C4-2B (cell line): Measurements from ENCODE around the gene SCYGR1.
A peak's percentile ranks its signal among the peaks of the same experiment; 100 is the strongest.

Experiments
- H3K27ac ChIP-seq: fragments of 450-650 bp; 2 replicates; pipeline ENCODE4 v1.5.1; 2017
- ZFX ChIP-seq: fragments of 450-650 bp; IDR thresholded peaks from 2 replicates; pipeline ENCODE4 v1.6.1; 2017
- TF ChIP-seq, protein P1 (sequence below): fragments of 450-650 bp; conservative IDR thresholded peaks from 2 replicates; pipeline ENCODE4 v1.5.1; 2017; ENCODE audit warnings: mild to moderate bottlenecking

SCYGR1 gene

DNA sequence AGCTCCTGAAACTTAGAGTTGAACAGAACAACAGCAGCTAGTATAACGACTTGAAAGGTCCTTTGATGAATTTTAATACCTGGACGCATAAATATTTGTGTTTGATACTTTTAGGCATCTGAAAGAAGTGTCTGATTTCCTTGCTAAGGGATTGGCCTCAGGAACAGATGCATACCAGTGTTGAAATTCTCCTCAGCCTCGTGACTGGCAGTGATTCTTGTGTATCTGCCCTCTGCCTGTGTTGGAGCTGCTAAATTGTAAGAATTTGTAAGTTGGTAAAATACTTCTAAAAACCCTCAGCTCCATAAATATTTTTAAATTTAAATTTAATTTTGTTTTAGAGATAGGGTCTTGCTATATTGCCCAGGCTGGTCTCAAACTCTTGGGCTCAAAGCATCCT lies 22.4 kb upstream of the SCYGR1 start:
- no peak for TF ChIP-seq ZFX
- TF ChIP-seq, protein P1, sequence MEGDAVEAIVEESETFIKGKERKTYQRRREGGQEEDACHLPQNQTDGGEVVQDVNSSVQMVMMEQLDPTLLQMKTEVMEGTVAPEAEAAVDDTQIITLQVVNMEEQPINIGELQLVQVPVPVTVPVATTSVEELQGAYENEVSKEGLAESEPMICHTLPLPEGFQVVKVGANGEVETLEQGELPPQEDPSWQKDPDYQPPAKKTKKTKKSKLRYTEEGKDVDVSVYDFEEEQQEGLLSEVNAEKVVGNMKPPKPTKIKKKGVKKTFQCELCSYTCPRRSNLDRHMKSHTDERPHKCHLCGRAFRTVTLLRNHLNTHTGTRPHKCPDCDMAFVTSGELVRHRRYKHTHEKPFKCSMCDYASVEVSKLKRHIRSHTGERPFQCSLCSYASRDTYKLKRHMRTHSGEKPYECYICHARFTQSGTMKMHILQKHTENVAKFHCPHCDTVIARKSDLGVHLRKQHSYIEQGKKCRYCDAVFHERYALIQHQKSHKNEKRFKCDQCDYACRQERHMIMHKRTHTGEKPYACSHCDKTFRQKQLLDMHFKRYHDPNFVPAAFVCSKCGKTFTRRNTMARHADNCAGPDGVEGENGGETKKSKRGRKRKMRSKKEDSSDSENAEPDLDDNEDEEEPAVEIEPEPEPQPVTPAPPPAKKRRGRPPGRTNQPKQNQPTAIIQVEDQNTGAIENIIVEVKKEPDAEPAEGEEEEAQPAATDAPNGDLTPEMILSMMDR, result no peak
- no peak overlapping the region for H3K27ac ChIP-seq

DNA sequence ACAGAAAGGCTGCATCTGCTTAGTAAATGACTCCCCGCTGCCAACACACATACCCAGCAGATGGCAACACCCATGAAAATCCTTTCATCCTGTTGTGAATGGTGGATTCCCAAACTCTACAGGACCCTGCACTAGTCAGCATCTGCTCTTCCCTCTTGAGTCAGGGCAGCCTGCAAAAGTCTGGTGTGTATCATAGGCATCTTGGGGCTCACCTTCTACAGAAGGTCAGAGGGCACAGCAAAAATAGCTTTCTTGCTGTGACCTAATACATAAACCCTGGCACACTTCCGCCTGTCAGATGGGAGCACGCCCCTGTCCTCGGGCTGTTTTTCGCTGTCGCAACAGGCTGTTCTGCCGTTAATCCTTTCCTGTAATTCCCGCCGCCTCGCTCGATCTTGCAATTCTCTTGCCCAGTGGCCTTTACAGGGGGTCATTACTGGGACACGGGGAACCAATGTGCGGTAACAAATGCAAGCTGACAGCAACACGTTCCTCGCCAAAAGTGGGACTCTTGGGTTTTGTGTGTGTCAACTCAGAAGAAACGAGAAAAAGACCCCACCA lies 19.9 kb upstream of the SCYGR1 start:
- TF ChIP-seq, protein P1, result no peak
- TF ChIP-seq ZFX, result no peak
- H3K27ac ChIP-seq, result no peak overlapping the region

DNA sequence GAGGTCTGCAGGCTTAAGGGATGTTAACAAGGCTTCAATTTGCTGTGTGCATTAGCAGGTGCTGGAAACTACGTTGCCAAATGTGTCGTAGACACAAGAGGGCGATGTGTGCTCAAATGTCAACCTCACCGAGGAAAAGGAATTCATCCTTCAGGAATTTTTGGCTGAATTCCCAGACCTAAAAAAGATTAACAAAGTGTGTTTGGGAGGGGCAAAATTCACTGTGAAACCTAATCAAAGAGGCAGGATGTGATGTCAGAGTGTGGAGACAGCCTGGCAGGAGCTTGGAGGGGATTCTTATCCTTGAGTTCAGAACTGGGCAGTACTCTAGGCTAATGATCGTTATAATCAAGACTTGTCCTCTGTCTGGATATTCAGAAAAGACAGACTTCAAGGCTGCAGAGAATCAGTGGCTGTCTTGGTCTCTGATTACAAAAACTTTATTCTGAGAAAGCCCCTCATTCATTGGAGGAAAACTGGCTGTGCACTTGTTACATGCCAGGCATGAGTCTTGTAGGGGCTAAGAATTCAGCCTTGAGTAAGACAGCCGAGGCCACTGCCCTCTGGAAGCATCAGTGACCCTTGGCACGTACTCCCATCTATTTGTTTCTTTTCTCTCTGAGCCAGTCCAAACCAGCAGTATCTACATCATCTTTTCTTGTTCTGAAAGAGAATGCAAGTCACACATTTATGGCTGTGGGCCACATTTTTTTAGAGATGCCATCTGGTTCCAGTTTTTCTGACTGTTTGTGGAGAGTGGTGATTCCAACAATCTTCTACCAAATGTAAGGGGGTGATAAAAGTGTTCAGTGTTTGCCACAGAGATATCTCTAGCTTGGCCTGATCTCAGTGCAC lies 18.7 kb upstream of the SCYGR1 start:
- TF ChIP-seq, protein P1, result peak; percentile 82
- no peak for TF ChIP-seq ZFX
- H3K27ac ChIP-seq, result no peak overlapping the region; the same call in 1 of the 2 replicates

DNA sequence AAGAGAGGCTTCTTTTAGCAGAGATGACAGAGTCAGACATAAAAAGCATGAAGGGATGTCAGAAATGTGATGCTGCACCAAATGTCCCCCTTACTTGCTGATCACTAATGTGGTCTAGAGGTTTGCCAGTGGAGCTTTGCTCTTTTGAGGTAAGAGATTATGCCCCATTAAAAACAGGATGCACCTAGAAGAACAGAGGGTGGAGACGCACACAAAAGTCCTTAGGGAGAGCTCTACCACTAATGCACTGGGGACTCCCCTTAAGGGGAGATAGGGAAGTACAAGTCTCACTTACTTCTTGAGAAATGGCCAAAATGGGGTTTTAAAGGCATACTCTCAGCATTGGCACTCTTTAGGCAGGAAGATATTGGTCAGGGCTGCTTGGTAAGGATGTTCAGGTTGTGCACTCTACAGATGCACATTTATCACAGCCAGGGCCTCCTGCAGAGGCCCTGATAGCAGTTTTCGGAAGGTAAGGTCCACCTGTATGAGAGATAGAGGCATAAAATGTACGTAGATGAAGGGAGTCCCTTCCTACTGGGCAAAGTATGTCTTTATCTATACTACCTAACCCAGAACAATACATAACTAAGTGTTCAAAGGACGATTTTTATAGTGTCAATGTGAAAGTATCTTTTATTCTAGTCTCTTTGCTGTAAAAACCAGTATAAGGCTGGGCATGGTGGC lies 17.0 kb upstream of the SCYGR1 start:
- TF ChIP-seq ZFX, result no peak
- TF ChIP-seq, protein P1, result no peak
- no peak overlapping the region for H3K27ac ChIP-seq

DNA sequence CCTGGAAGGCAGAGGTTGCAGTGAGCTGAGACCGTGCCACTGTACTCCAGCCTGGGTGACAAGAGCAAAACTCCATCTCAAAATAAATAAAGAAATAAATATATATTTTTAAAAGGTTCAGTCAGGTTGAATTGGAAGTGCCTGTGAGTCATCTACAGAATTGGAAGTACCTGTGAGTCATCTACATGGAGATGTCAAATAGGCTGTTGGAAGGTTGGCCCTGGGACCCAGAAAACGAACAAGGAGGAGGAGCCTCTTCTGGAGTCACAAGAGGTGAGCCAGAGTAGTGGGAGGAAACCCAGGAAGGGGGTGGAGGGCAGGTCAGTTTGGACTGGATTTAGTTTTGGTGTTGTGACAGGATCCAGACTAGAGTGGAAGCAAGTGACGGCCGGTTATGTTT lies 15.2 kb upstream of the SCYGR1 start:
- TF ChIP-seq ZFX, result no peak
- TF ChIP-seq, protein P1, result no peak
- no peak overlapping the region for H3K27ac ChIP-seq

DNA sequence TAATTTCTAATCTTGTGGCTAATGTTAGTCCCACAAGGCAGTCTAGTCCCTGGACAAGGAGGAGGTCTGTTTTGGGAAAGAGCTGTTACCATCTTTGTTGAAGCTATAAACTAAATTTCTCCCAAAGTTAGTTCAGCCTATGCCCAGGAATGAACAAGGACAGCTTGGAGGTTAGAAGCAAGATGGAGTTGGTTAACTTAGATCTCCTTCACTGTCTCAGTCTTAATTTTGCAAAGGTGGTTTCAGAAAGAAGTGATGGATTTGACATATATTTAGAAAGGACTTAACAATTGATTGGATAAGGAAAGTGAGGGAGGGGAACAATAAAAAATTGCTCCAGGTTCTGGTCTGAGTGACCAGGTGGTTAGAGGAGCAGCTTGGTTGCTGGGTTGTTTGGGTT lies 14.6 kb upstream of the SCYGR1 start:
- TF ChIP-seq, protein P1, result no peak
- TF ChIP-seq ZFX, result no peak
- no peak overlapping the region for H3K27ac ChIP-seq

DNA sequence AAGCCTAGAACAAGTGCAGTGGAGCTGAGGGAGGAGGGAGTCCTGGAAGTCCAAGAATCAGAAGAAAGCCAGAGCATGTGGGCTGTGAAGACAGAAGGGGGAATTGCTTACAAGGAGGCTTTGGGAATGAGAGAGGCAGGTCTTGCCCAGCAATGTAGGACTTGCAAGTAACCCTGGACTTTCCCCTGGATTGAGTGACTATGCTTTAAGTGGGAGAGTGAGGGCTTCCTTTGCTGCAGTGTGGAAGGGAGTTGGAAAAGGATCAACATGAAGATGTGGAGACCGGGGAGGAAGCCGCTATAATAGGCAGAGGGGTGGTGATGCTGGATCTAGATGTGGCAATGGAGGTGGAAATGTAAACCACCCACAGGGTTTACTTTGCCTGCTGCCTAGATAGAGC lies 13.8 kb upstream of the SCYGR1 start:
- TF ChIP-seq, protein P1, result no peak
- no peak for TF ChIP-seq ZFX

More for the DNA sequence above, 13.8 kb upstream of the SCYGR1 start:
- H3K27ac ChIP-seq, result no peak overlapping the region
